HTERT RPE-1 (cell line): ENCODE measurements around the gene DPP10.
"Not testable (repeated sequence)": the region's sequence is repeated elsewhere in the genome, so short reads cannot be mapped to it uniquely, and the experiment has no call there.

Experiments used
- in situ Hi-C: fragments of 300-500 bp; cut with MboI; formaldehyde crosslinking; loops from 4 replicates; pipeline ENCODE4 v1.14.3; 2020; ENCODE audit warnings: low sequenced_read_pairs

The DPP10 gene

GRCh38 chr2:114709936-114710850, 267.8 kb downstream of the DPP10 start:
- in situ Hi-C loops, result no loop called here

- in situ Hi-C loops, result no loop called here
Observed at GRCh38 chr2:114714313-114714712, 271.9 kb downstream of the DPP10 start.

- in situ Hi-C loops, result no loop called here
Observed at GRCh38 chr2:114717049-114717448, 274.6 kb downstream of the DPP10 start.

GRCh38 chr2:114724454-114724853, 282.0 kb downstream of the DPP10 start:
- in situ Hi-C loops, result no loop called here

GRCh38 chr2:114727012-114727411, 284.6 kb downstream of the DPP10 start:
- in situ Hi-C loops, result no loop called here

GRCh38 chr2:114728372-114728771, 285.9 kb downstream of the DPP10 start:
- in situ Hi-C loops, result no loop called here

GRCh38 chr2:114729026-114729425, 286.6 kb downstream of the DPP10 start:
- in situ Hi-C loops, result no loop called here

- in situ Hi-C loops, result no loop called here
Observed at GRCh38 chr2:114735126-114735525, 292.7 kb downstream of the DPP10 start.

- in situ Hi-C loops, result no loop called here
Observed at GRCh38 chr2:114742245-114742644, 299.8 kb downstream of the DPP10 start.

GRCh38 chr2:114745700-114746099, 303.3 kb downstream of the DPP10 start:
- in situ Hi-C loops, result no loop called here

GRCh38 chr2:114748175-114748574, 305.7 kb downstream of the DPP10 start:
- in situ Hi-C loops, result not testable (repeated sequence)

- in situ Hi-C loops, result no loop called here
Observed at GRCh38 chr2:114752425-114752824, 310.0 kb downstream of the DPP10 start.

- in situ Hi-C loops, result no loop called here
Observed at GRCh38 chr2:114753145-114753544, 310.7 kb downstream of the DPP10 start.

- in situ Hi-C loops, result no loop called here
Observed at GRCh38 chr2:114754907-114755563, 312.6 kb downstream of the DPP10 start.

- in situ Hi-C loops, result no loop called here
Observed at GRCh38 chr2:114762376-114762775, 319.9 kb downstream of the DPP10 start.

GRCh38 chr2:114762986-114763385, 320.5 kb downstream of the DPP10 start:
- in situ Hi-C loops, result no loop called here

GRCh38 chr2:114769110-114769509, 326.7 kb downstream of the DPP10 start:
- in situ Hi-C loops, result no loop called here

GRCh38 chr2:114769991-114770390, 327.6 kb downstream of the DPP10 start:
- in situ Hi-C loops, result no loop called here

GRCh38 chr2:114784046-114784445, 341.6 kb downstream of the DPP10 start:
- in situ Hi-C loops, result no loop called here

- in situ Hi-C loops, result no loop called here
Observed at GRCh38 chr2:114784890-114785583, 342.6 kb downstream of the DPP10 start.

GRCh38 chr2:114786901-114787300, 344.5 kb downstream of the DPP10 start:
- in situ Hi-C loops, result no loop called here

GRCh38 chr2:114787486-114787885, 345.0 kb downstream of the DPP10 start:
- in situ Hi-C loops, result no loop called here
